IMR-90 (cell line): ENCODE measurements around the gene CCR8. TPM values are rescaled to one million over a fixed set of nuclear protein-coding genes. Genes with fewer than 3 reads are reported as not detected.

Source experiments
- ATAC-seq: fragments of 200-7000 bp; cut with Tn5 transposase; 2 replicates; pipeline ENCODE4 v1.9.1; 2020; ENCODE audit warnings: low read depth, mild to moderate bottlenecking, moderate library complexity
- BruUV-seq: library from RNA; stranded (reverse); fragments of 400-500 nt; replicated peaks from 2 replicates; lab custom pipeline; 2021; lab: Mats Ljungman, UMichigan
- CTCF ChIA-PET: fragments of 300-600 bp; formaldehyde crosslinking; extraction: SDS; loops from one replicate; lab custom pipeline; 2021; ENCODE audit warnings: antibody characterized with exemption; lab: Yijun Ruan, JAX
- POLR2A ChIA-PET: fragments of 300-600 bp; sonication (Branson Sonifier 250); formaldehyde crosslinking; loops from one replicate; lab custom pipeline; 2022; ENCODE audit warnings: antibody characterized with exemption; ENCODE audit not compliant: unreplicated experiment; lab: Charles Lee
- DNase-seq: peaks from one replicate; pipeline ENCODE4 v3.0.0; 2013
- H2AFZ ChIP-seq: replicated peaks from 2 replicates; pipeline ENCODE3; 2013; ENCODE audit warnings: low read length, mild to moderate bottlenecking; ENCODE audit not compliant: poor library complexity
- H2AK5ac ChIP-seq: 2 replicates; pipeline ENCODE4 v1.6.1; 2013; ENCODE audit warnings: low read depth, low read length, inconsistent platforms
- H2AK9ac ChIP-seq: replicated peaks from 2 replicates; pipeline ENCODE3; 2013; ENCODE audit warnings: mild to moderate bottlenecking, low read depth, low read length, moderate library complexity; ENCODE audit not compliant: poor library complexity
- H2BK120ac ChIP-seq: 2 replicates; pipeline ENCODE4 v1.6.1; 2013; ENCODE audit warnings: low read depth, low read length, inconsistent platforms
- H2BK15ac ChIP-seq: 3 replicates; pipeline ENCODE4 v1.6.1; 2013; ENCODE audit warnings: low read depth, low read length, inconsistent platforms
- H2BK20ac ChIP-seq: 2 replicates; pipeline ENCODE4 v1.6.1; 2013; ENCODE audit warnings: low read depth, mild to moderate bottlenecking, inconsistent platforms, low read length, moderate library complexity
- H2BK5ac ChIP-seq: 2 replicates; pipeline ENCODE4 v1.6.1; 2013; ENCODE audit warnings: mild to moderate bottlenecking, low read depth, low read length, inconsistent platforms; ENCODE audit not compliant: poor library complexity, severe bottlenecking
- H3K14ac ChIP-seq: replicated peaks from 2 replicates; pipeline ENCODE4 v1.6.1; 2013; ENCODE audit warnings: low read depth, low read length, inconsistent platforms
- H3K18ac ChIP-seq: 2 replicates; pipeline ENCODE4 v1.6.1; 2013; ENCODE audit warnings: low read depth, low read length, control low read depth
- H3K23ac ChIP-seq: 2 replicates; pipeline ENCODE4 v1.6.1; 2013; ENCODE audit warnings: low read depth, low read length, inconsistent platforms
- H3K27ac ChIP-seq: 2 replicates; pipeline ENCODE4 v1.5.1; 2013; ENCODE audit warnings: mild to moderate bottlenecking, control low read depth, low read length; ENCODE audit not compliant: insufficient read depth
- H3K27me3 ChIP-seq: 2 replicates; pipeline ENCODE4 v1.6.1; 2013; ENCODE audit warnings: low read length; ENCODE audit not compliant: control insufficient read depth, insufficient read depth
- H3K36me3 ChIP-seq: 2 replicates; pipeline ENCODE4 v1.6.1; 2013; ENCODE audit warnings: low read length, mixed read lengths; ENCODE audit not compliant: control insufficient read depth, insufficient read depth
- H3K4ac ChIP-seq: 2 replicates; pipeline ENCODE4 v1.6.1; 2013; ENCODE audit warnings: low read depth, low read length, inconsistent platforms
- H3K4me1 ChIP-seq: 2 replicates; pipeline ENCODE4 v1.6.1; 2013; ENCODE audit warnings: low read length, mixed read lengths; ENCODE audit not compliant: control insufficient read depth, insufficient read depth
- H3K4me2 ChIP-seq: 2 replicates; pipeline ENCODE4 v1.6.1; 2013; ENCODE audit warnings: low read depth, mild to moderate bottlenecking, control low read depth, low read length, moderate library complexity
- H3K4me3 ChIP-seq: 2 replicates; pipeline ENCODE4 v1.5.1; 2013; ENCODE audit warnings: low read depth, mild to moderate bottlenecking, control low read depth, low read length, moderate library complexity; ENCODE audit not compliant: insufficient read depth
- H3K56ac ChIP-seq: 2 replicates; pipeline ENCODE4 v1.6.1; 2013; ENCODE audit warnings: low read length, inconsistent platforms; ENCODE audit not compliant: insufficient read depth; ENCODE audit errors: extremely low read depth
- H3K79me1 ChIP-seq, 2 experiments: 2 replicates each; pipeline ENCODE4 v1.6.1; 2013; ENCODE audit warnings: low read length in 2 of 2, inconsistent platforms in 1 of 2, low read depth in 1 of 2
- H3K9ac ChIP-seq: 2 replicates; pipeline ENCODE4 v1.6.1; 2013; ENCODE audit warnings: low read depth, low read length, control low read depth
- H3K9me1 ChIP-seq: 2 replicates; pipeline ENCODE4 v1.6.1; 2013; ENCODE audit warnings: low read length, inconsistent platforms; ENCODE audit not compliant: insufficient read depth
- H3K9me3 ChIP-seq: 2 replicates; pipeline ENCODE4 v1.6.1; 2013; ENCODE audit warnings: low read length; ENCODE audit not compliant: control insufficient read depth, insufficient read depth
- H4K20me1 ChIP-seq: 2 replicates; pipeline ENCODE4 v1.6.1; 2013; ENCODE audit warnings: low read length, inconsistent platforms; ENCODE audit not compliant: insufficient read depth
- H4K5ac ChIP-seq: 2 replicates; pipeline ENCODE4 v1.6.1; 2013; ENCODE audit warnings: mild to moderate bottlenecking, low read depth, low read length, control low read depth
- H4K8ac ChIP-seq, 2 experiments: 2 replicates each; pipeline ENCODE4 v1.6.1; 2013; ENCODE audit warnings: low read depth in 2 of 2, low read length in 2 of 2, control low read depth in 1 of 2, inconsistent platforms in 1 of 2
- H4K91ac ChIP-seq: 2 replicates; pipeline ENCODE4 v1.6.1; 2013; ENCODE audit warnings: low read depth, low read length, inconsistent platforms; ENCODE audit not compliant: insufficient read depth
- CHD1 ChIP-seq: IDR thresholded peaks from 2 replicates; pipeline ENCODE4 v1.6.1; 2012; ENCODE audit warnings: low read depth, low read length, improper control_type of control experiment
- FOS ChIP-seq: fragments of 150-350 bp; IDR thresholded peaks from 2 replicates; pipeline ENCODE4 v1.6.1; 2016; ENCODE audit warnings: low read depth, low read length
- NFE2L2 ChIP-seq: fragments of 150-350 bp; IDR thresholded peaks from 2 replicates; pipeline ENCODE4 v1.6.1; 2016; ENCODE audit warnings: low read depth, mild to moderate bottlenecking, low read length
- RAD21 ChIP-seq: IDR thresholded peaks from 2 replicates; pipeline ENCODE4 v1.6.1; 2012; ENCODE audit warnings: low read length, improper control_type of control experiment
- RCOR1 ChIP-seq: IDR thresholded peaks from 2 replicates; pipeline ENCODE4 v1.6.1; 2012; ENCODE audit warnings: mild to moderate bottlenecking, low read length, improper control_type of control experiment; ENCODE audit not compliant: insufficient replicate concordance
- RFX5 ChIP-seq: IDR thresholded peaks from 2 replicates; pipeline ENCODE4 v1.8.0; 2012; ENCODE audit warnings: low read depth, mild to moderate bottlenecking, low read length, moderate library complexity
- SMC3 ChIP-seq: fragments of 150-350 bp; IDR thresholded peaks from 2 replicates; pipeline ENCODE4 v1.6.1; 2016; ENCODE audit warnings: low read depth, mild to moderate bottlenecking, antibody characterized with exemption, low read length, moderate library complexity
- dilution Hi-C: fragments of 300-500 bp; cut with HindIII; formaldehyde crosslinking; loops from one replicate; pipeline ENCODE4 v1.14.3; 2018; ENCODE audit warnings: low sequenced_read_pairs; ENCODE audit not compliant: unreplicated experiment
- in situ Hi-C: fragments of 300-500 bp; cut with MboI; formaldehyde crosslinking; loops from 3 replicates; pipeline ENCODE4 v1.14.3; 2019; ENCODE audit warnings: low sequenced_read_pairs, inconsistent platforms, mixed read lengths
- intact Hi-C: fragments of 100-400 bp; cut with micrococcal nuclease; formaldehyde crosslinking; loops from 2 replicates; pipeline ENCODE4 v1.10.0; 2022
- polyA plus RNA-seq, 3 experiments: library from polyadenylated mRNA; depleted of rRNA; stranded (reverse); fragments of >200 nt; gene quantifications; 2 replicates each; pipeline ENCODE4 v1.2.3, GENCODE V29; 2012; ENCODE audit warnings: low replicate concordance in 1 of 3
- total RNA-seq: library from RNA; depleted of rRNA; stranded (reverse); fragments of >200 nt; gene quantifications from 2 replicates; pipeline ENCODE4 v1.2.3, GENCODE V29; 2012
- TF ChIP-seq, protein P1 (sequence below): fragments of 150-350 bp; IDR thresholded peaks from 2 replicates; pipeline ENCODE4 v1.6.1; 2016; ENCODE audit warnings: low read depth, mild to moderate bottlenecking, low read length, moderate library complexity, borderline replicate concordance

The CCR8 gene
- total and polyA plus RNA-seq, 2 of the 4 experiments (the other 2 are of a cell fraction): not detected

DNA sequence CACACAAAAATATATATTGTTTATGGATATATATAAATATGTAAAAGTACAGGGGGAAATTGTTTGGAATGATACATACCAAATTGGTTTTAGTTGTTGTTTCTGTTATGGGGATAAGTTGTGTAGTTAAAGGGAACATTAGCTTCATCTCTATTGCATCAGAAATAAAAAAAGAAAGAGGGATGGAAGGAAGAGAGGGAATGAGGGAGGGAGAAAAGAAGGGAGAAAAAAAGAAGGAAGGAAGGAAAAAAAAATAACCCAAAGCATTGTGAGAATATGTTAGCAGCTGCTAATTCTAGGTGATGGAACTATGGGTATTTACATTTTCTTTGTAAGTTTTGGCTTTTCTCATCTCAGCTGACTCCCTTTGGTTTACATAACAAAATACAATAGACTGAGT lies 1.3 kb downstream of the CCR8 start:
- no peak overlapping the region for H3K14ac ChIP-seq
- H3K4ac ChIP-seq: no peak overlapping the region
- H2AK5ac ChIP-seq: no peak overlapping the region
- H3K27me3 ChIP-seq: no peaks in the 10 kb centered on the region; the same call in none of the 2 replicates
- no peak overlapping the region for H2AK9ac ChIP-seq
- intact Hi-C loops (no loop called here), in situ Hi-C loops (no loop called here), dilution Hi-C loops (no loop called here)
- ATAC-seq (no peak), DNase-seq (no peak)
- no peak overlapping the region for H2BK120ac ChIP-seq
- no peaks in the 10 kb centered on the region for H3K79me1 ChIP-seq
- no peak overlapping the region for H3K27ac ChIP-seq
- no peaks in the 10 kb centered on the region for H3K4me1 ChIP-seq
- H4K8ac ChIP-seq: no peak overlapping the region
- H3K9ac ChIP-seq: no peak overlapping the region
- no peak overlapping the region for H2BK5ac ChIP-seq
- no peak overlapping the region for H3K4me3 ChIP-seq
- CTCF ChIA-PET: no interaction called here
- no peaks in the 10 kb centered on the region for H3K9me1 ChIP-seq
- H2BK15ac ChIP-seq: no peak overlapping the region
- H3K4me2 ChIP-seq: no peak overlapping the region
- H2BK20ac ChIP-seq: no peak overlapping the region
- no peaks in the 10 kb centered on the region for H3K9me3 ChIP-seq
- no peaks in the 10 kb centered on the region for H3K36me3 ChIP-seq
- no peak overlapping the region for H3K18ac ChIP-seq
- POLR2A ChIA-PET: no interaction called here
- no peak overlapping the region for H3K56ac ChIP-seq
- no TSS peak for BruUV-seq
- no peak overlapping the region for H3K23ac ChIP-seq
- no peak overlapping the region for H4K91ac ChIP-seq
- H4K20me1 ChIP-seq: no peaks in the 10 kb centered on the region
- H4K5ac ChIP-seq: no peak overlapping the region
- no peak overlapping the region for H2AFZ ChIP-seq
- no peak for TF ChIP-seq NFE2L2
- TF ChIP-seq, protein P1, sequence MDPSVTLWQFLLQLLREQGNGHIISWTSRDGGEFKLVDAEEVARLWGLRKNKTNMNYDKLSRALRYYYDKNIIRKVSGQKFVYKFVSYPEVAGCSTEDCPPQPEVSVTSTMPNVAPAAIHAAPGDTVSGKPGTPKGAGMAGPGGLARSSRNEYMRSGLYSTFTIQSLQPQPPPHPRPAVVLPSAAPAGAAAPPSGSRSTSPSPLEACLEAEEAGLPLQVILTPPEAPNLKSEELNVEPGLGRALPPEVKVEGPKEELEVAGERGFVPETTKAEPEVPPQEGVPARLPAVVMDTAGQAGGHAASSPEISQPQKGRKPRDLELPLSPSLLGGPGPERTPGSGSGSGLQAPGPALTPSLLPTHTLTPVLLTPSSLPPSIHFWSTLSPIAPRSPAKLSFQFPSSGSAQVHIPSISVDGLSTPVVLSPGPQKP: no peak
- no peak for TF ChIP-seq FOS
- no peak for TF ChIP-seq RCOR1
- no peak for TF ChIP-seq SMC3
- TF ChIP-seq CHD1: no peak
- TF ChIP-seq RAD21: no peak
- TF ChIP-seq RFX5: no peak
